SHP77 (cell line): Measurements from ENCODE around the gene FHIT.

Experiments used
- DNase-seq, 2 experiments: peaks; one replicate each; lab custom pipeline; 2025; lab: John Stamatoyannopoulos, UW

FHIT gene

GRCh38 chr3:60403866-60404265 is 847.4 kb downstream of the FHIT start:
- DNase-seq: no peak

GRCh38 chr3:60402931-60403330 is 848.3 kb downstream of the FHIT start:
- DNase-seq: no peak

GRCh38 chr3:60399861-60400845 is 851.1 kb downstream of the FHIT start:
- no peak for DNase-seq

GRCh38 chr3:60399292-60399691 is 852.0 kb downstream of the FHIT start:
- DNase-seq: no peak

- DNase-seq: no peak
Observed at GRCh38 chr3:60395173-60395762, 856.0 kb downstream of the FHIT start.

GRCh38 chr3:60393946-60394345 is 857.3 kb downstream of the FHIT start:
- DNase-seq: no peak

- DNase-seq: no peak
Observed at GRCh38 chr3:60392501-60392900, 858.8 kb downstream of the FHIT start.

- no peak for DNase-seq
Observed at GRCh38 chr3:60391292-60391691, 860.0 kb downstream of the FHIT start.

GRCh38 chr3:60388731-60389130 is 862.5 kb downstream of the FHIT start:
- no peak for DNase-seq

- no peak for DNase-seq
Observed at GRCh38 chr3:60386306-60386705, 864.9 kb downstream of the FHIT start.

GRCh38 chr3:60384341-60384740 is 866.9 kb downstream of the FHIT start:
- no peak for DNase-seq

- no peak for DNase-seq
Observed at GRCh38 chr3:60383345-60383744, 867.9 kb downstream of the FHIT start.

- DNase-seq: no peak
Observed at GRCh38 chr3:60366486-60366885, 884.8 kb downstream of the FHIT start.

- no peak for DNase-seq
Observed at GRCh38 chr3:60365360-60365759, 885.9 kb downstream of the FHIT start.

- no peak for DNase-seq
Observed at GRCh38 chr3:60364475-60364874, 886.8 kb downstream of the FHIT start.

- DNase-seq: no peak
Observed at GRCh38 chr3:60363817-60364216, 887.4 kb downstream of the FHIT start.

- no peak for DNase-seq
Observed at GRCh38 chr3:60355825-60356224, 895.4 kb downstream of the FHIT start.

- no peak for DNase-seq
Observed at GRCh38 chr3:60351481-60351880, 899.8 kb downstream of the FHIT start.

- DNase-seq: no peak
Observed at GRCh38 chr3:60344340-60344739, 906.9 kb downstream of the FHIT start.

GRCh38 chr3:60343831-60344230 is 907.4 kb downstream of the FHIT start:
- DNase-seq: no peak

- DNase-seq: no peak
Observed at GRCh38 chr3:60339304-60339703, 911.9 kb downstream of the FHIT start.

- DNase-seq: no peak
Observed at GRCh38 chr3:60337421-60337820, 913.8 kb downstream of the FHIT start.

GRCh38 chr3:60336061-60336460 is 915.2 kb downstream of the FHIT start:
- no peak for DNase-seq
